Activated CD4-positive, CD25-positive, alpha-beta regulatory T cell treated with anti-CD3 and anti-CD28 coated beads, Interleukin-2, amount 50 U/mL, for 16 hours (primary cell): ENCODE measurements around the gene GTPBP3.

Source experiments
- DNase-seq: peaks from one replicate; pipeline ENCODE4 v3.0.0-alpha.2; 2020; ENCODE audit warnings: low read depth, low spot score

The GTPBP3 gene

GRCh38 chr19:17309198-17309964 is 28.0 kb upstream of the GTPBP3 start, which contains the start of gene DDA1:
DDA1 (plus strand) TSS chr19:17309563; CDS start chr19:17309655, 92 bp downstream.
- DNase-seq = peak; percentile 99

GRCh38 chr19:17309965-17310461 is 27.3 kb upstream of the GTPBP3 start:
- DNase-seq = no peak

- no peak for DNase-seq
Observed at GRCh38 chr19:17311455-17312188, 25.7 kb upstream of the GTPBP3 start.

- no peak for DNase-seq
Observed at GRCh38 chr19:17312189-17313113, 24.9 kb upstream of the GTPBP3 start.

- no peak for DNase-seq
Observed at GRCh38 chr19:17314007-17314593, 23.3 kb upstream of the GTPBP3 start.

GRCh38 chr19:17318966-17319365 is 18.4 kb upstream of the GTPBP3 start:
- no peak for DNase-seq

- DNase-seq = no peak
Observed at GRCh38 chr19:17319473-17320238, 17.7 kb upstream of the GTPBP3 start.

- DNase-seq = no peak
Observed at GRCh38 chr19:17320435-17320834, 16.9 kb upstream of the GTPBP3 start.

GRCh38 chr19:17321655-17322489 is 15.5 kb upstream of the GTPBP3 start:
- no peak for DNase-seq

- DNase-seq = no peak
Observed at GRCh38 chr19:17322854-17323253, 14.5 kb upstream of the GTPBP3 start.

GRCh38 chr19:17323300-17323963 is 13.9 kb upstream of the GTPBP3 start:
- no peak for DNase-seq

GRCh38 chr19:17323964-17324332 is 13.4 kb upstream of the GTPBP3 start:
- no peak for DNase-seq

- DNase-seq = no peak
Observed at GRCh38 chr19:17324357-17325114, 12.8 kb upstream of the GTPBP3 start.

- no peak for DNase-seq
Observed at GRCh38 chr19:17325133-17325532, 12.2 kb upstream of the GTPBP3 start.

- no peak for DNase-seq
Observed at GRCh38 chr19:17325881-17326594, 11.3 kb upstream of the GTPBP3 start.

GRCh38 chr19:17326595-17326966 is 10.8 kb upstream of the GTPBP3 start:
- no peak for DNase-seq

- no peak for DNase-seq
Observed at GRCh38 chr19:17327068-17327653, 10.2 kb upstream of the GTPBP3 start.
